HG02981 (cell line): ENCODE data around the gene DOK3.

Experiments used
- ATAC-seq: cut with Tn5 transposase; IDR thresholded peaks from one replicate; pipeline ENCODE4 v1.9.1; 2021; ENCODE audit warnings: mild to moderate bottlenecking, moderate library complexity; ENCODE audit not compliant: unreplicated experiment

Gene DOK3

GRCh38 chr5:177514541-177514940, 4.9 kb upstream of the DOK3 start:
- no peak for ATAC-seq

- no peak for ATAC-seq
Observed at GRCh38 chr5:177513500-177513899, 3.9 kb upstream of the DOK3 start.

GRCh38 chr5:177512736-177513380, 3.2 kb upstream of the DOK3 start:
- ATAC-seq: no peak

GRCh38 chr5:177511796-177512675, 2.4 kb upstream of the DOK3 start:
- no peak for ATAC-seq

DNA sequence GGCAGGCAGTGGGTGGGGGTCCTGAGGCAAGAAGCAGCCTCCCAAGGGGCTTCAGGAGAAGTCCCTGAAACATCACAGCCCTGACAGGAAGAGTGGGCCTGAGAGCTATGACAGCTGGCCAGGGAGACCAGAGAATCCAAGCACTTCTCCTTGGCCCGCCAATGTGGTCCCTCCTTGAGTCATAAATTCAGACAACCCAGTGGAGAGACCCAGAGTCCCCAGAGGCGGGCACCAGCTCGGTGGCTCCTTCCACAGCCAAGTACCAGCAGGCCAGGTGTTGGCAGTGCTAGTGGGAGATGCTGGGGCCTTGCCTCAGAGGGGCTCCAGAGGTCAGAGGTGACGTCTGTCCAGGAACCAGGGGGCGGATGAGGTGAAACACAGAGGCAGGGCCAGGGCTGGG, 1.6 kb upstream of the DOK3 start:
- ATAC-seq: no peak

DNA sequence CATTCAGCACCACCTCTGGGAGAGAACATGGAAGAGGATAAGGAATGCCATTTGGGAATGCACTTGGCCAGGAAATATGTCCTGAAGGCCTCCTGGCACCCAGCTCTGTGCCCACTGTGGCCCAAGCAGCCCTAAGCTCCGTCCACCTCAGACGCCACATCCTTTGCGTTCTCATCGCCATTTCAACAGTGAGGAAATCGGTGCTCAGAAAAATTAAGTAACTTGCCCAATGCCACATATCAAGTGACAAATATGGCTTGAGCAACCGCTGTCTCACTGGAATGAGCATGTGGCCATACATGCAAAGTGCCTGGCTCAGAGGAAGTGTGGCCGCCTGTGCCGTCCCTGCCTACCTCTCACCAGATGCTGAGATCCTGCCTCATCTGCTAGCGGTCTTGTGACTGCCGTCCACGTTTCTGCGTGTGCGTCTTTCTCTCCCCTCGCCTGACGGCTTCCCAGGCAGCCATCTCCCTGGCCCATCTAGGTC, 984 bp upstream of the DOK3 start:
- peak; percentile 31 for ATAC-seq

- ATAC-seq: peak; percentile 33
Observed at GRCh38 chr5:177509991-177510566, 453 bp upstream of the DOK3 start.

- ATAC-seq: peak; percentile 31
Observed at GRCh38 chr5:177508837-177509236, 789 bp downstream of the DOK3 start.

GRCh38 chr5:177508221-177508611, 1.4 kb downstream of the DOK3 start:
- ATAC-seq: no peak

GRCh38 chr5:177507596-177508220, 1.9 kb downstream of the DOK3 start:
- ATAC-seq: no peak

- ATAC-seq: no peak
Observed at GRCh38 chr5:177507165-177507564, 2.5 kb downstream of the DOK3 start.

DNA sequence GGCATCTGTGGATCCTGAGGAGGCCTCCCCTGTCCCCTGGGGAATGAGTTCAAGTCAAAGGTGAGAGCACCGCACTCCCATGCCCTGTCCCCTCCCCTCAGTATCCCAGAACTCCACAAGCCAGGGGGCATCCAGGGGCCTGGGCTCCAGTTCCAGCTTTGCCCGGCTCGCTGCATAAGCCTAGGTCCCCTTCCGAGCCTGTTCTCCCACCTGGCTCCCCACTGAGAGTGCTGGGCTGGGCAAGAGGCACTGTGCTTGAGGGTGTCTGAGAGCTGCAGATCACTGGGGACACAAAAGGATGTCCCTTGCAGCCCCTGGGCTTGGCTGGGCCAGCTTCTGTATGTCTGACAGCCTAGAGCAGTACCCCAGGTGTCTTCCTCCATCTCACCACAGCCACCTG, 4.6 kb downstream of the DOK3 start:
- no peak for ATAC-seq

DNA sequence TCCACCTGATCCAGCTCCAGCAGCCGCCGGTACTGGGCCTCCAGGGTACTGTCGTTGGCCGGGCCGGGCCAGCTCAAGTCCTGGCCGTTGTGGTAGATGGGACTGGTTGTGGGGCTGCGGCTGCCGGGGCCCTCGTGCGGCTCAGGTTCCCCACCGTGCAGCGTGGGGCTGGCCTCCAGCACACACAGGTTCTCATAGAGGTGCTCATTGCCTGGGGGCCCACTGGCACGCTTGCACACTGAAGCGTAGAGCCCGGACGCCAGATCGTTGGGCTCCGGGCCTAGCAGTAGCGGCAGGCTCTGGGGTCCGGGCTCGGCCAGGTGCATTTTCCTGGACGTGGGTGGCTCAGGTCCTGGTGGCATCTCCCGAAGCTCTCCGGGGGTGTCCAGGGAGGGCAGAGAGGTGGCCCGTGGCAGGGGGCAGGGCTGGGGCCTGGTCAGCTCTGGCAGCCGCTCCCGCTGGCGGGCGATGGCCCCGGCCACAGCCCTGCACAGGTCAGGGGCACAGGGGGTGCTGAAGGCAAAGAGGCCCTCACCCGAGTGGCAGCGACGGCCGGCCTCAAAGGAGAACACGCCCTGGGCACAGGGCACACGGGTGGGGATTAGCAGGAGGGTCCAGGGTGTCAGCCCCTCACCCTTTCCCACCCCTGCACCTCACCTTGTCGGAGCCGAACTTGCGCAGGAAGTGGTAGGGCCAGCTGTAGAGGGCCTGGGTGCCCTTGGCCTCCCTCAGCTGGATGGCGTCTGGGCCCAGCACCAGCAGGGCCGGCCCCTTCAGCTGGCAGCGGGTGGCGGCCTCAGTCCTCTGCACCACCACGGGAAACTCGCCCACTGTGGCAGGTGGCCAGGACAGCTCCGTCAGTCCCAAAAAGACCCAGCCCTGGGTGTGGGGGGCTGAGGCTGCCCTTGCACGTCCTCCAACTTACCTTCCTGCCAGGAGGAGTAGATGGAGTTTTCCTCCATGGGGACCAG, 5.3 kb downstream of the DOK3 start:
- no peak for ATAC-seq

DNA sequence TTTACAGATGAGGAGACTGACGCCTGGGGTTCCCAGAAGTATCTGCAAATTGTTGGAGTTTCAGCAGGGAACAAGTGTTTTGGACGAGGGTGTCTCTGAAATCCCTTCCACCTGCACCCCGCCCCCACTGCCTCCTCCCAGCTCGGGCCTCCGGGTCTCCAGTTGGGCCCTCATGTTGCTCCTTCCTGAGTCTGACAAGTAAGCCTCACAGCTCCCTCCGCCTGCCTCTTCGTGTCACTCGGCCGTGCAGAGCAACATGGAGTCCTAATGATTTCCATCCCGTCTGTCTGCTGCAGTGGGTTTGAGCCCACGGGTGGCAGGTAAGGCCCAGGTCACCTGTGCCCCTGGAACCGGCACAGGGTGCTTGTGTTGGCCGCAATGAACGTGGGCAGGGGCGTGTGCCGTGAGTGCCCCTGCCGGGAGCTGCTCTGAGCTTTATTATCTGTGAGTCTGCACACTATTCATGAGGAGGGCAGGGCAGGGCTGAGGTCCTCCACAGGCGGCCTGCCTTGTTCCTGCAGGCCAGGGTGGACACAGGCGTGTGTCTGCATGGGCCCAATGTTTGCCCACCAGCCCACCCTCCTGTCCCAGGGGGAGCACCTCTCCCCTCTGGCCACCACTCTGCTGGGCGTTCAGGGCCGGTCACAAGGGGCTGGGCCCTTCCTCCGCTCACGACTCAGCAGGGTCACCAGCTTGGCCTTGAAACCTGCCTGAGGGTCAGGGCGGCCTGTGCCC, 6.1 kb downstream of the DOK3 start:
- ATAC-seq: no peak

DNA sequence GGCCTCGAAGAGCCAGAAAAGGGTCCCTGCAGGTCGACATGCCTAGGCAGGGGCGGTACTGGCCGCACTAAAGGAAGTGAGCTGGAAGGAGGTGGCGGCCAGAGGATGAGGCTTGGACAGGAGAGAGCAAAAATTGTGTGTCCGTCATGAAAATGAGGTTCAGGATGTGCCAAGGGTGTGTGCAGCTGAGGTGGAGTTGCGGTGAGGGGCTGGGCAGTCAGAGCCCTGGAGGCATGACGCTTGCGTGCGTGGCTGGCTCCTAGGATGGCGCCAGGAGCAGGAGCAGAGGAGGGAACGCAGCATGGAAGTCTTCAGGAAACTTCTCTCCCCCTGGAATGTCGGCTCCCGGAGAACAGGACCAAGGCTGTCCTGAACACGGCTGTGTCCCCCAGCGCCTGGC, 6.7 kb downstream of the DOK3 start:
- no peak for ATAC-seq

DNA sequence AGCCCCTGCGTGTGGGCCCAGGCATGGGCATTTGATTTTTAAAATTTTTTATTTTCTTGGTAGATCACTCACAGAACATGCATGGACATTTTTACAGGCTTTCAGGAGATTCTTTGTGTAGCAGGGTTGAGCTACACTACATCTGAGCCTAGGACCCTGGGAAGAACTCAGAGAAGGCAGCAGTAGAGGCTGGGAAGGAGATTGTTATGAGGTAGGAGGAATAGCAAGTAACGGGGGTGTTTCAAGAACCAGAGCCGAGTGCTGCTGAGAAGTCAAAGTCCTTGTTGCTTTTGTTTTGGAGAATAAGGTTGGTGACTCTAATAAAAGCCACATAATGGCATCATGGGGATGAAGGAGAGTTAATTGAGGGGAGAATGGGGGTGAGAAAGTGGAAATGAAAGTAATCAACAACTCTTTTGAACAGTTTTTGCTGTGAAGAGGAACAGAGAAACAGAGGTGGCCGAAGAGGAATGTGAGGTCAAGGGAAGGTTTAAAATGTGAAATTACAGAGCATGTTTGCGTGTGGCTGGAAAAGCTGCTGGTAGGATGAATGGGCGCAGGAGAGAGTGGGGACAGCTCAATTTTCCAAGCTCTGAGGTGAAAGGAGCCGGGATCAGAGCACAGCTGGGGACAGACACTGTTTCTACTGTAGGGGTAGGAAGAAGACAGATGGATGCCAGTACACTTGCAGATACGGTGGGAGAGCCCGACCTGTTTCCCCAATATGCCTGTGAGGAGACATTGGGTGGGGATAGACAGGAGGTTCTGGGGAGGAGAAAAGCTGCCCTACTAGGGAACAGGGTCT, 7.5 kb downstream of the DOK3 start:
- no peak for ATAC-seq

- ATAC-seq: no peak
Observed at GRCh38 chr5:177500685-177501522, 8.7 kb downstream of the DOK3 start.

- no peak for ATAC-seq
Observed at GRCh38 chr5:177499842-177500241, 9.8 kb downstream of the DOK3 start.
